T-cell (primary cell): ENCODE data around the gene BCL2. TPM values are rescaled to one million over a fixed set of nuclear protein-coding genes. Genes with fewer than 3 reads are reported as not detected.
"Not testable (repeated sequence)": the region's sequence is repeated elsewhere in the genome, so short reads cannot be mapped to it uniquely, and the experiment has no call there.

Source experiments
- ATAC-seq, 4 experiments: fragments of 200-7000 bp in 3 of 4; fragments of 150-1000 bp in 1 of 4; cut with Tn5 transposase; replicated peaks in 1 of 4; 1 replicate in 3 of 4; 2 replicates in 1 of 4; pipeline ENCODE4 v1.10.0; 2021; ENCODE audit warnings: moderate library complexity in 3 of 4, mild to moderate bottlenecking in 2 of 4, moderate number of reproducible peaks in 1 of 4
- CTCF ChIA-PET, 2 donors: fragments of 300-600 bp; sonication (Branson Sonifier 250); formaldehyde crosslinking; loops; one replicate each; lab custom pipeline; 2022; ENCODE audit warnings: antibody characterized with exemption in 2 of 2; lab: Charles Lee
- POLR2A ChIA-PET, 2 donors: fragments of 300-600 bp; sonication (Branson Sonifier 250); formaldehyde crosslinking; loops; one replicate each; lab custom pipeline; 2022; ENCODE audit warnings: antibody characterized with exemption in 2 of 2; lab: Charles Lee
- DNase-seq, 35 experiments: peaks; one replicate each; pipeline versions ENCODE4 v3.0.0 to v3.0.0-alpha.2; 2013 to 2023
- H3K27ac ChIP-seq: one replicate; pipeline ENCODE4 v1.5.1; 2013; ENCODE audit warnings: low read length
- H3K27me3 ChIP-seq, 2 experiments: replicated peaks in 1 of 2; 1 replicate in 1 of 2; 2 replicates in 1 of 2; pipeline versions ENCODE4 v1.6.1 to v1.7.0; 2013; ENCODE audit warnings: low read length in 1 of 2, mixed read lengths in 1 of 2; ENCODE audit not compliant: control insufficient read depth in 2 of 2, insufficient read depth in 2 of 2; ENCODE audit errors: extremely low read depth in 1 of 2
- H3K36me3 ChIP-seq, 2 donors: 1 replicate in 1 of 2; 2 replicates in 1 of 2; pipeline versions ENCODE4 v1.6.1 to v1.7.0; 2013; ENCODE audit warnings: low read length in 1 of 2; ENCODE audit not compliant: control insufficient read depth in 2 of 2, insufficient read depth in 1 of 2; ENCODE audit errors: extremely low read depth in 1 of 2
- H3K4me1 ChIP-seq, 2 experiments: 1 replicate in 1 of 2; 2 replicates in 1 of 2; pipeline versions ENCODE4 v1.6.1 to v1.7.0; 2013; ENCODE audit warnings: low read length in 2 of 2, mixed read lengths in 1 of 2; ENCODE audit not compliant: insufficient read depth in 2 of 2, control insufficient read depth in 1 of 2; ENCODE audit errors: extremely low read depth in 1 of 2
- H3K4me3 ChIP-seq, 2 donors: 1 replicate in 1 of 2; 2 replicates in 1 of 2; pipeline versions ENCODE4 v1.5.1 to v1.7.0; 2013; ENCODE audit warnings: mild to moderate bottlenecking in 2 of 2, low read length in 1 of 2, moderate library complexity in 1 of 2; ENCODE audit not compliant: control insufficient read depth in 1 of 2; ENCODE audit errors: extremely low read depth in 1 of 2
- H3K9me3 ChIP-seq: 2 replicates; pipeline ENCODE4 v1.7.0; 2013
- H3K27ac Mint-ChIP-seq, 2 donors: one replicate each; pipeline ENCODE4 v1.8.0; 2020 to 2021; ENCODE audit warnings: mild to moderate bottlenecking in 2 of 2, mixed read lengths in 2 of 2
- H3K27me3 Mint-ChIP-seq, 2 donors: one replicate each; pipeline ENCODE4 v1.8.0; 2021 to 2022; ENCODE audit warnings: mixed read lengths in 2 of 2
- H3K36me3 Mint-ChIP-seq: one replicate; pipeline ENCODE4 v1.8.0; 2021; ENCODE audit warnings: mixed read lengths
- H3K4me1 Mint-ChIP-seq, 3 donors: one replicate each; pipeline ENCODE4 v1.8.0; 2020 to 2022; ENCODE audit warnings: mixed read lengths in 3 of 3, mild to moderate bottlenecking in 1 of 3
- H3K4me3 Mint-ChIP-seq, 3 donors: one replicate each; pipeline ENCODE4 v1.8.0; 2020 to 2022; ENCODE audit warnings: mild to moderate bottlenecking in 3 of 3, mixed read lengths in 3 of 3, moderate library complexity in 3 of 3
- H3K9me3 Mint-ChIP-seq, 3 donors: one replicate each; pipeline ENCODE4 v1.8.0; 2020 to 2022; ENCODE audit warnings: mixed read lengths in 3 of 3
- WGBS: methylation state at CpG from one replicate; pipeline ENCODE4 v1.1.5; 2013; ENCODE audit warnings: missing lambda C conversion rate; ENCODE audit not compliant: insufficient coverage; 5-methylcytosine and 5-hydroxymethylcytosine counted together
- total RNA-seq, 35 experiments: library from RNA in 6 of 35; stranded (reverse) in 6 of 35; fragments of 120-200 nt in 1 of 35; gene quantifications; one replicate each; pipeline versions ENCODE4 v1.2.1 to v1.2.4 and lab custom pipeline; 2013 to 2026

Gene BCL2
- total RNA-seq, 5 donors from 2014 or later (not counting 1 experiment from before 2014, with no cell fraction given): 113 to 201 (median 123) TPM

GRCh38 chr18:63203497-63203896 lies 116.1 kb downstream of the BCL2 start:
- no peaks in the 10 kb centered on the region for H3K9me3 ChIP-seq
- Mint-ChIP-seq H3K27me3 (no peaks in the 10 kb centered on the region), H3K9me3 (no peaks in the 10 kb centered on the region), H3K4me3 (no peak overlapping the region), H3K36me3 (peaks cover 8% of the 10 kb centered on the region), H3K4me1 (peaks cover 61 to 74% (median 72%) of the 10 kb centered on the region in 3 donors), H3K27ac (peak overlapping the region; percentile 92 to 94)
- H3K4me3 ChIP-seq: no peak overlapping the region
- H3K27me3 ChIP-seq: no peaks in the 10 kb centered on the region
- WGBS: no CpG with 5 or more reads among the region's 3 CpGs
- CTCF ChIA-PET: interaction anchor here (0.5 to 1.0 kb wide), 4 partner anchors 22 to 488 kb away, joined by 3 to 5 read pairs (median 4); partner anchors contain the start of gene PHLPP1 (in 1 of the 2)
- no peaks in the 10 kb centered on the region for H3K36me3 ChIP-seq
- ATAC-seq (no peak), DNase-seq (no peak)
- H3K4me1 ChIP-seq: peaks cover 53 to 64% of the 10 kb centered on the region in 2 experiments
- H3K27ac ChIP-seq: no peak overlapping the region
- POLR2A ChIA-PET: interaction anchor here in 1 of 2 donors (0.6 kb wide), 1 partner anchor 116 kb away, joined by 4 read pairs; no protein-coding TSS in a partner anchor

- Histone ChIP-seq H3K27ac (no peak overlapping the region), H3K4me3 (no peak overlapping the region), H3K9me3 (no peaks in the 10 kb centered on the region), H3K36me3 (no peaks in the 10 kb centered on the region), H3K27me3 (no peaks in the 10 kb centered on the region), H3K4me1 (peaks cover 58 to 67% of the 10 kb centered on the region in 2 experiments)
- ATAC-seq (no peak), DNase-seq (no peak)
- no CpG with 5 or more reads among the region's 8 CpGs for WGBS
- Mint-ChIP-seq H3K27ac (peak overlapping the region; percentile 75 to 94), H3K27me3 (no peaks in the 10 kb centered on the region), H3K4me3 (peak overlapping the region in 1 of 3 donors; percentile 14), H3K36me3 (peaks cover 8% of the 10 kb centered on the region), H3K9me3 (no peaks in the 10 kb centered on the region), H3K4me1 (peaks cover 54 to 67% (median 66%) of the 10 kb centered on the region in 3 donors)
- CTCF ChIA-PET: interaction anchor here in 1 of 2 donors (0.6 kb wide), 1 partner anchor 104 kb away, joined by 4 read pairs; no protein-coding TSS in a partner anchor
- POLR2A ChIA-PET: interaction anchor here in 1 of 2 donors (0.5 kb wide), 1 partner anchor 20 kb away, joined by 3 read pairs; no protein-coding TSS in a partner anchor
These were observed 116.7 kb downstream of the BCL2 start for GRCh38 chr18:63202828-63203227.

GRCh38 chr18:63201456-63201855 lies 118.1 kb downstream of the BCL2 start:
- Mint-ChIP-seq H3K4me1 (peaks cover 41 to 55% (median 53%) of the 10 kb centered on the region in 3 donors), H3K27ac (peak overlapping the region; percentile 38 to 61)
- H3K27me3 Mint-ChIP-seq, POLR2A ChIA-PET, H3K36me3 Mint-ChIP-seq, ATAC-seq, H3K27me3 ChIP-seq, H3K9me3 ChIP-seq, DNase-seq, H3K36me3 ChIP-seq, H3K4me3 ChIP-seq, H3K4me3 Mint-ChIP-seq, H3K9me3 Mint-ChIP-seq: not testable (repeated sequence)
- WGBS: no CpG with 5 or more reads among the region's 3 CpGs
- Histone ChIP-seq H3K27ac (peak overlapping the region; percentile 60), H3K4me1 (peaks cover 60 to 63% of the 10 kb centered on the region in 2 experiments)
- CTCF ChIA-PET: interaction anchor here in 1 of 2 donors (0.7 kb wide), 1 partner anchor 275 kb away, joined by 6 read pairs; no protein-coding TSS in a partner anchor

GRCh38 chr18:63199743-63200241 lies 119.8 kb downstream of the BCL2 start:
- H3K27me3 Mint-ChIP-seq: no peaks in the 10 kb centered on the region
- H3K4me3 Mint-ChIP-seq: no peak overlapping the region
- H3K27me3 ChIP-seq: no peaks in the 10 kb centered on the region
- no peaks in the 10 kb centered on the region for H3K36me3 ChIP-seq
- peaks cover 30 to 47% (median 47%) of the 10 kb centered on the region in 3 donors for H3K4me1 Mint-ChIP-seq
- peak overlapping the region; percentile 60 for H3K27ac ChIP-seq
- ChIA-PET POLR2A (interaction anchor here in 1 of 2 donors (0.8 kb wide), 1 partner anchor 693 kb away, joined by 3 read pairs; no protein-coding TSS in a partner anchor), CTCF (interaction anchor here in 1 of 2 donors (0.5 kb wide), 1 partner anchor 101 kb away, joined by 3 read pairs; no protein-coding TSS in a partner anchor)
- H3K4me3 ChIP-seq: peak overlapping the region; percentile 61 to 85
- DNase-seq (peak in 30 of 35 experiments; percentile 12 to 61 (median 34)), ATAC-seq (peak; percentile 78 to 85 (median 83))
- peaks cover 45 to 46% of the 10 kb centered on the region in 2 experiments for H3K4me1 ChIP-seq
- 2% methylated on average over 9 of the region's 14 CpGs for WGBS
- H3K36me3 Mint-ChIP-seq: peaks cover 6% of the 10 kb centered on the region
- H3K9me3 Mint-ChIP-seq: no peaks in the 10 kb centered on the region
- no peaks in the 10 kb centered on the region for H3K9me3 ChIP-seq
- H3K27ac Mint-ChIP-seq: no peak overlapping the region

GRCh38 chr18:63198868-63199742 lies 120.5 kb downstream of the BCL2 start:
- H3K36me3 ChIP-seq: no peaks in the 10 kb centered on the region
- no peak overlapping the region for H3K4me3 Mint-ChIP-seq
- WGBS: 77% methylated on average over 5 of the region's 5 CpGs
- H3K4me1 ChIP-seq: peaks cover 42 to 43% of the 10 kb centered on the region in 2 experiments
- H3K9me3 ChIP-seq: no peaks in the 10 kb centered on the region
- ChIA-PET POLR2A (no interaction called here), CTCF (no interaction called here)
- no peaks in the 10 kb centered on the region for H3K27me3 Mint-ChIP-seq
- H3K27me3 ChIP-seq: no peaks in the 10 kb centered on the region
- peak overlapping the region; percentile 60 for H3K27ac ChIP-seq
- H3K27ac Mint-ChIP-seq: no peak overlapping the region
- peak overlapping the region; percentile 61 to 85 for H3K4me3 ChIP-seq
- DNase-seq (no peak), ATAC-seq (no peak)
- H3K4me1 Mint-ChIP-seq: peaks cover 23 to 40% (median 40%) of the 10 kb centered on the region in 3 donors
- H3K9me3 Mint-ChIP-seq: no peaks in the 10 kb centered on the region
- peaks cover 2% of the 10 kb centered on the region for H3K36me3 Mint-ChIP-seq
